HG02840 (cell line): Measurements from ENCODE around the gene ITGA5.

Source experiments
- ATAC-seq: cut with Tn5 transposase; IDR thresholded peaks from one replicate; pipeline ENCODE4 v1.9.1; 2021; ENCODE audit warnings: mild to moderate bottlenecking, moderate library complexity, moderate number of reproducible peaks; ENCODE audit not compliant: unreplicated experiment, low FRiP score

ITGA5 gene

GRCh38 chr12:54375259-54375579 is 43.8 kb downstream of the ITGA5 start:
- no peak for ATAC-seq

- no peak for ATAC-seq
These were observed 44.4 kb downstream of the ITGA5 start for GRCh38 chr12:54374562-54375258.

- no peak for ATAC-seq
These were observed 45.2 kb downstream of the ITGA5 start for GRCh38 chr12:54373649-54374561.

- no peak for ATAC-seq
These were observed 46.8 kb downstream of the ITGA5 start for GRCh38 chr12:54372113-54372806.

GRCh38 chr12:54371328-54372112 is 47.5 kb downstream of the ITGA5 start:
- ATAC-seq: no peak

DNA sequence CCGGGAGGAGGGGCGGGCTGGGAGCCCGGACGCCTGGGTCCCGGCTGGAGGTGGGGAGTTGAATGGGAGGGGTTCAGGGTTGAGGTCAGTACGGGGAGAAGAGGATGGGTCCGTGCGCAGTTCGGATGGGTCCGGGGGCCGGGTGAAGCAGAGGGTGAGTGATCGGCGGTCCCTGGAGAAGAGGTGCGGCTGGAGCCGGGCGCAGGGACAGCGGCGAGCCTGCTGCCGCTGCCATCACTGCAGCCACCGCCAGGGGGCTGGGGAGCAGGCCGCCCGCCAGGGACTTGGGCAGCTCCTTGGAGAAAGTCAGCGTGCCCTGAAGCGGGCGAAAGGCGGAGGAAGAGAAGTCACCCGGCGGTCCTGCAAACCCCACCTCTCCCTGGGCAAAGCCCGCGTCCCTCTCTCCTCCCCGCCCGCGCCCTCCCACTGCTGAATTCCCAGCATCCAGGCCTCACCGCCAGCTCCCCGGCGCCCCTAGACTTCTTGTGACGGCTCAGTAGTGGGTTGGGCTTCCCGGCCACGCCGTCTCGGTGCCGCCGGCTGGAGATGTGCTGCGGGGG is 48.8 kb downstream of the ITGA5 start:
- no peak for ATAC-seq

DNA sequence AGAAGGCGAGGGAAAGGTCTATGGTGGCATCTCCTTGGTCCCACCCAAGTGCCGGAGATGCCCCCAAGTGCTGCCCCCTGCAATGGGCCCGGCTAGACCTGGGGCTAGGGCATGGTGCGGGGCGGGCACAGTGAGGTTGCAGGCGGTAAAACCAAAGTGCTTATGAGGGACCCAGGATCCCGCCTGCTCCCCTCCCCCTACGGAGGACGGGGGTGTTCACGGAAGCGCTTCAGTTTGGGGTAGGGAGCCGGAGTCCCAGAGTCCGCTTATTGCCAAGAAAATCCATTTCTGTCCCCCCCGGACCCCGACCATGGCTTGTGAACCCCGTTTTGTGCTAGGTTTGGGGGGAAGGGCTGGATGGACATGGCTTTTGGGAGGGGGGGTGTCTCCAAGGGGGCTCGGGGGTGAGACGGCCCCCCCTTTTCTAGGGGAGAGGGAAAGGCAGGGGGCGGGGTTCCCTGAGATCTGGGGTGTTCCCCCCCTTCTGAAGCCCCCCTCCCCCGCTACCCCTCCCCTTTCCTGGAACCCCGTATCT is 49.4 kb downstream of the ITGA5 start:
- no peak for ATAC-seq

DNA sequence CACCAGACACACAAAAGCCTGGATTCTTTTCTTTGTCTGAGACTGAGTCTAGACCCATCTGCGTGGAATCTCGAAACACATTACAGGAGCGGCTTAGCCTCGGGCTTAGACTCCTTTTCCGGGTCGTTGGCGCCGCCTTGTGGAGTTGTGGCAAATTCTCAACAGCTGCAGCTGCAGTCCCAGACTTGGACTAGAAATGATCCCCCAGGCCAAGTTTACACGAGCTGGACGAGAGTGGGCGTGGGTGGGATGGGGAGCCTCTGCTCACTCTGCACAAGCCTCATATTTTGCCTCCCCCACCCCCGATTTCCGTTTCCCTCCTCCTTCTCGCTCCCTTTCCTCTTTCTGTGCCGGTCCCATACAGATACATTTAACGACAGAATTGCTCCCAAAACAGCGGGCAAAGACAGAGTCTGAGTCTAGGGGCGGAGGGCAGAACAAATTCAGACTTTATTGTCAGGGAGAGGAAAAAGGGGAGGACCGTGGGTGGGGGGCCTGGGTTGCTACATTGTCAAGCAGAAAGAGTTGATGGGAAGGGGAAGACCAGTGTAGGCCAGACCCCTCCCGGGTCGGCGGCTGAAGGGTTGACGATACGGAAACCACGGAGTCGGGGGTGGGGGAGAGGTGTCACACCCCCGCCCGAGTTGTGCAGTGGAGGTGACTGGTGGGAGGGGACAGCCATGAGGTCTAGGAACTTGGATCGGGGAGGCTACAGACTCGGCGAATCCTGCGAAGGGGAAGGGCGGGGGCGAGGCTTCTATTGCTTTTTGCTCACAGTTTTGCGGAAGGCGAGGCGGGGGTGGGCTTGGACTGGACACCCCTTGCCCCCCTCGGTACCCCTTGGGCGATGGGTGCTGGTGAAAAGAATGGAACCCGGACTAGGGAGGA is 50.1 kb downstream of the ITGA5 start:
- peak; percentile 67 for ATAC-seq

- ATAC-seq: no peak
These were observed 50.9 kb downstream of the ITGA5 start for GRCh38 chr12:54368025-54368708.

- ATAC-seq: no peak
These were observed 54.7 kb downstream of the ITGA5 start, which contains the start of gene GPR84 for GRCh38 chr12:54364413-54364812. GPR84 (minus strand) TSS chr12:54364486; CDS start chr12:54363851, 635 bp downstream.

DNA sequence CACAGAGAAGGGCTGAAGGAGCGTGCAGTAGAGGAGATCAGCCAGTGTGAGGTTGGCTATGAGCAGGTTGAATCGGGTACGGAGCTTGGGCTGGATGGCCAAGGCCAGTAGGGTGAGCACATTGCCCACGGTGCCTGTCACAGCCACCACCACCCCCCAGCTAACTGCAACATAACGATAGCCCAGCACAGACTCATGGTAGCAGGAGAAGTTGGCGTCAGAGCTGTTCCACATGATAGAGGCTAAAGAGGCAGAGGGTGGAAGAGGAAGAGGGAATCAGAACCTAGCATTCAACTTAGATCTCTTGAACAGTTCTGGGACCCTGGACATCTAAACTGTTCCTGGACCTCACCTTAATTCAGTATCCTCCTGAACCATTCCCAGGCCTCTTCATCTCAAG is 55.4 kb downstream of the ITGA5 start:
- ATAC-seq: no peak

DNA sequence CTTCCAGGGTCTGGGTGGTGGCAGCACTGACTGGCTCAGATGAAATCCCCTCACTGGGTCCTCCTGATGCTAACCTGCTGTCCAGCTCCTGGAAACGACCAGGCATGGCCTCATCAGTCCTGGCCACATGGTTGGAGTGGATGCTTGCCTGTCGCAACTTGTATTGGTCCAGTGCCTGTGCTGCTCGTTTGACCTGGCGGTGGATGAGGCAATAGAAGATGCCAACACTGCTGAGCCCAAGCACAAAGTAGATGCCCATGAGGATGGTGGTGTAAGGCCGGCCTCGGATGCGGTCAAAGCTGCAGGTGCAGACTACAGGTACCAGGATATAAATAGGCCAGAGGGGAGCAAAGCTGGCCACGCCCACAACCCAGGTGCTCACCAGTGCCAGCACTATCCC is 56.0 kb downstream of the ITGA5 start:
- ATAC-seq: no peak

GRCh38 chr12:54360717-54361456 is 58.2 kb downstream of the ITGA5 start:
- ATAC-seq: no peak

- ATAC-seq: no peak
These were observed 59.2 kb downstream of the ITGA5 start for GRCh38 chr12:54359762-54360351.

DNA sequence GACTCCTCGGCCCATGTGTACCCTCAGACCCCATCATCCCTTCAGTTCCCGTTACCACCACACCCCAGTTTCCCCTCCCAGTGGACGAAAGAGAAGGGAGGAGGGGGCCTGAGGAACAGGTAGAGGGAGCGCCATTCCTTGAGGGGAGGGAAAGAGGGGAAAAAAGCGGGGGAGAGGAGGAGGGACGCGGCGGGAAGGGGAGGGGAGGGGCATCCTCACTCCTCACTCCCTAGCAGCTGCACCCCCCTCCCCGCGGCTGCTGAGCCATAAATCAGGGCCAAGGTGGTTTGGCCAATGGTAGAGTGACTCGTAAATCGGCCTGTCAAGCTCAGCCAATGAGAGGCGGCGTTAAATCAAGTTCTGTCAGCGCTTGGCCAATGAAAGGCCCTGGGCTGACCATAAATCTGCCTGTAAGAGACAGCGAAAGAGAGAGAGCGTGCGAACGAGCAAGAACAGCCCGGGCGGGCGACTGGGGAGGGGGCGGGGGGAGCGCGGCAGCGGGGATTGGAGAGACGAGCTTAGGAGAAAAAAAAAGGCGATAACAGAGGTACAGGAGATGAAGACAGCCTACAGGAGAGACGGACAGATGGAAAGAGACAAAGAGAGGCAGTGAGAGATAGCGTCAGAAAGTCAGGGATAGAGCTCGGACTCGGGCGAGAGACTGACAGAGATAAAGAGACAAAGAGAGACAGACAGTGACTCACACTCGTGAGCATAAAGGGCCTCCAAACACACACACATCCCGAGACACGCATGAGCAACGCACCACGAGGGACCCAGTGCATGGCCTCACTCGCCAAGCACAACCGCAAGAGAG is 59.9 kb downstream of the ITGA5 start:
- ATAC-seq: peak; percentile 99

- ATAC-seq: no peak
These were observed 60.7 kb downstream of the ITGA5 start for GRCh38 chr12:54358191-54358944.
